Astrocyte of the cerebellum (primary cell): ENCODE results near the gene DTHD1.

ENCODE experiments used
- DNase-seq: peaks from one replicate; pipeline ENCODE4 v3.0.0-alpha.2; 2011; ENCODE audit warnings: low read depth
- H3K4me3 ChIP-seq: 2 replicates; pipeline ENCODE4 v1.5.1; 2011; ENCODE audit warnings: mild to moderate bottlenecking, low read depth, low read length, moderate library complexity
- CTCF ChIP-seq: IDR thresholded peaks from 2 replicates; pipeline ENCODE4 v1.5.1; 2012; ENCODE audit warnings: low read length, low read depth, moderate library complexity, mild to moderate bottlenecking; ENCODE audit errors: missing control alignments
- in situ Hi-C: cut with HindIII; loops from 2 replicates; pipeline ENCODE4 v1.10.0; 2017; ENCODE audit warnings: low sequenced_read_pairs

The DTHD1 gene

GRCh38 chr4:36343501-36344175 lies 62.2 kb downstream of the DTHD1 start:
- no peak for TF ChIP-seq CTCF
- no peak for DNase-seq
- in situ Hi-C loops, result no loop called here
- H3K4me3 ChIP-seq, result no peak overlapping the region

GRCh38 chr4:36348403-36348938 lies 67.1 kb downstream of the DTHD1 start:
- in situ Hi-C loops, result no loop called here
- no peak overlapping the region for H3K4me3 ChIP-seq
- no peak for DNase-seq
- TF ChIP-seq CTCF, result no peak

GRCh38 chr4:36349938-36350549 lies 68.6 kb downstream of the DTHD1 start:
- TF ChIP-seq CTCF, result no peak
- H3K4me3 ChIP-seq, result no peak overlapping the region
- in situ Hi-C loops, result no loop called here
- no peak for DNase-seq

- TF ChIP-seq CTCF, result peak; percentile 78
These were observed 69.8 kb downstream of the DTHD1 start for GRCh38 chr4:36351082-36351666.

GRCh38 chr4:36353998-36354397 lies 72.6 kb downstream of the DTHD1 start:
- no peak for TF ChIP-seq CTCF
- in situ Hi-C loops, result no loop called here
- no peak for DNase-seq
- H3K4me3 ChIP-seq, result no peak overlapping the region

More at GRCh38 chr4:36351082-36351666, 69.8 kb downstream of the DTHD1 start:
- DNase-seq, result peak; percentile 28
- in situ Hi-C loops, result no loop called here
- H3K4me3 ChIP-seq, result no peak overlapping the region

- TF ChIP-seq CTCF, result no peak
- H3K4me3 ChIP-seq, result no peak overlapping the region
- DNase-seq, result no peak
- in situ Hi-C loops, result no loop called here
These were observed 76.8 kb downstream of the DTHD1 start for GRCh38 chr4:36358173-36358572.
